ENCODE results near the gene USP15. TPM values are rescaled to one million over a fixed set of nuclear protein-coding genes. Genes with fewer than 3 reads are reported as not detected.

Gene USP15
- total and polyA plus RNA-seq, 2 experiments from 2014 or later: 20.6 to 42.4 TPM

DNA sequence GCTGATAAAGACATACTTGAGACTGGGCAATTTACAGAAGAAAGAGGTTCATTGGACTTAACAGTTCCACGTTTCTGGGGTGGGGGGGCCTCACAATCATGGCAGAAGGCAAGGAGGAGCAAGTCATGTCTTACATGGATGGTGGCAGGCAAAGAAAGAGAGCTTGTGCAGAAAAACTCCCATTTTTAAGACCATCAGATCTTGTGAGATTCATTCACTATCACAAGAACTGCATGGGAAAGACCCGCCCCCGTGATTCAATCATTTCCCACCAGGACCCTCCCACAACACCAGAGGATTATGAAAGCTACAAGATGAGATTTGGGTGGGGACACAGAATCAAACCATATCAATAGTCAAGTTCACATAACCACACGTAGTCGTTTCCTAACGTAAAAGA is 85.5 kb downstream of the USP15 start:
- Histone ChIP-seq H3K27ac (no peak overlapping the region), H3K4me1 (ENCODE audit: insufficient read depth) (no peaks in the 10 kb centered on the region), H3K9me3 (ENCODE audit: low read depth) (no peaks in the 10 kb centered on the region), H3K79me2 (peaks cover 2% of the 10 kb centered on the region), H2AFZ (no peak overlapping the region), H3K9me2 (replicated peaks; ENCODE audit: insufficient read depth) (no peaks in the 10 kb centered on the region), H4K20me1 (ENCODE audit: insufficient read depth, poor library complexity, severe bottlenecking) (no peaks in the 10 kb centered on the region), H3K4me2 (no peak overlapping the region), H3K27me3 (no peaks in the 10 kb centered on the region), H3K36me3 (replicated peaks; ENCODE audit: insufficient read depth, low read depth) (no peaks in the 10 kb centered on the region), H3K4me3 (no peak overlapping the region)
- WGBS (ENCODE audit: low lambda C conversion rate, missing lambda C conversion rate): 98% methylated on average over 6 of the region's 6 CpGs
- DNase-seq (ENCODE audit: low spot score): no peak
- TF ChIP-seq EZH2 (IDR thresholded peaks at IDR 0.05; ENCODE audit: borderline replicate concordance): no peak
- TF ChIP-seq, protein P1, sequence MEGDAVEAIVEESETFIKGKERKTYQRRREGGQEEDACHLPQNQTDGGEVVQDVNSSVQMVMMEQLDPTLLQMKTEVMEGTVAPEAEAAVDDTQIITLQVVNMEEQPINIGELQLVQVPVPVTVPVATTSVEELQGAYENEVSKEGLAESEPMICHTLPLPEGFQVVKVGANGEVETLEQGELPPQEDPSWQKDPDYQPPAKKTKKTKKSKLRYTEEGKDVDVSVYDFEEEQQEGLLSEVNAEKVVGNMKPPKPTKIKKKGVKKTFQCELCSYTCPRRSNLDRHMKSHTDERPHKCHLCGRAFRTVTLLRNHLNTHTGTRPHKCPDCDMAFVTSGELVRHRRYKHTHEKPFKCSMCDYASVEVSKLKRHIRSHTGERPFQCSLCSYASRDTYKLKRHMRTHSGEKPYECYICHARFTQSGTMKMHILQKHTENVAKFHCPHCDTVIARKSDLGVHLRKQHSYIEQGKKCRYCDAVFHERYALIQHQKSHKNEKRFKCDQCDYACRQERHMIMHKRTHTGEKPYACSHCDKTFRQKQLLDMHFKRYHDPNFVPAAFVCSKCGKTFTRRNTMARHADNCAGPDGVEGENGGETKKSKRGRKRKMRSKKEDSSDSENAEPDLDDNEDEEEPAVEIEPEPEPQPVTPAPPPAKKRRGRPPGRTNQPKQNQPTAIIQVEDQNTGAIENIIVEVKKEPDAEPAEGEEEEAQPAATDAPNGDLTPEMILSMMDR (IDR thresholded peaks at IDR 0.05; ENCODE audit: poor library complexity): no peak
- TF ChIP-seq EZH2phosphoT487 (IDR thresholded peaks at IDR 0.05; ENCODE audit: low read depth, severe bottlenecking, unreplicated experiment): no peak

DNA sequence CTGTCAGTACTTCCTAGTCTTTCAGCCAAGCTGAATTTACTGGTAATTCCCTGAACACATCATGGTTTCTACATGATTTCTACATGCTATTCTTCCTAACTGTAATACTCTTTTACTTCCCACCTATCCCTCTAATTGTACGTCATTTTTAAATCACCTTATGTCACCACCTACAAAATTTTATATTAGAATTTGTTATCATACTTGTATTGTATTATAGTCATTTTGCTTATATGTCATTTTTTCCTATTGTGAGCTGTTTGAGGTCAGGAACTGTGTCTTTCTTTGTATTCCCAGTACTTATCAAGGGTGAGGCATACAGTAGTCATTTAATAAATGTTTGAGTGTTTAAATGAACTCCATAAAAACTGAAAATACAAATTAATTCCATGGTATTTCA is 86.6 kb downstream of the USP15 start:
- no peak for DNase-seq (ENCODE audit: low spot score)
- H3K27me3 ChIP-seq: no peaks in the 10 kb centered on the region
- whole genome bisulfite sequencing (ENCODE audit: low lambda C conversion rate, missing lambda C conversion rate): 100% methylated on average over 1 of the region's 1 CpG

DNA sequence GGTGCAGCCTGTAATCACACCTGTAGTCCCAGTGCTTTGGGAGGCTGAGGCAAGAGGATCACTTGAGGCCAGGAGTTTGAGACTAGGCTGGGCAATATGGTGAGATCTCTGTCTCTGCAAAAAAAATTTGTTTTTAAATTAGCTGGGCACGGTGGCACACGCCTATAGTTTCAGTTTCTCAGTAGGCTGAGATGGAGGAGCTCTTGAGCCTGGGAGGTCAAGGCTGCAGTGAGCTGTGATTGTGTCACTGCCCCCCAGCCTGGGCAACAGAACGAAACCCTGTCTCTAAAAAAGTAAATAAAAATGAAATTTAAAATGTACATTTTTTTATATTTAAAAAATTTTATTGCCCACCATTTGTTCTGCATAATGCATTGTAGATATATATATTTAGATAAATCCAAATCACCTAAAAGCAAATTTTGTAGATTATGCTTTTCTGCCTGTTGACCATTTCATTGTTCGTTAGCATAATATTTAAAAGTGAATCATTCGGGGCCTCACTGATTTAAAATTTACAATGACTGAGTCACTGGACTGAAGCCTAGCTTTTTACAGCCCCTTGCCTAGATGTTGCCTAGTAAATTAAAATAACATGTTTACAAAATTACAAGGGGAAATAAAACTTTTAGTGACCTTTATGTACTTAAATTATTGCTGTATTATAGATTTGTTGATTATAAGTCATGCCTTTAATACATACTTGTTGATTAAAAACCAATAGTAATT is 87.9 kb downstream of the USP15 start:
- Histone ChIP-seq H4K20me1 (ENCODE audit: insufficient read depth, poor library complexity, severe bottlenecking) (no peaks in the 10 kb centered on the region), H3K79me2 (no peaks in the 10 kb centered on the region), H3K27me3 (no peaks in the 10 kb centered on the region), H3K9me2 (replicated peaks; ENCODE audit: insufficient read depth) (no peaks in the 10 kb centered on the region), H3K4me1 (ENCODE audit: insufficient read depth) (no peaks in the 10 kb centered on the region), H3K27ac (no peak overlapping the region), H3K36me3 (replicated peaks; ENCODE audit: insufficient read depth, low read depth) (no peaks in the 10 kb centered on the region), H2AFZ (no peak overlapping the region), H3K4me2 (no peak overlapping the region), H3K9me3 (ENCODE audit: low read depth) (no peaks in the 10 kb centered on the region), H3K4me3 (no peak overlapping the region)
- DNase-seq (ENCODE audit: low spot score): no peak
- TF ChIP-seq, protein P1 (IDR thresholded peaks at IDR 0.05; ENCODE audit: poor library complexity): no peak
- no peak for TF ChIP-seq EZH2phosphoT487 (IDR thresholded peaks at IDR 0.05; ENCODE audit: low read depth, severe bottlenecking, unreplicated experiment)
- TF ChIP-seq EZH2 (IDR thresholded peaks at IDR 0.05; ENCODE audit: borderline replicate concordance): no peak
- 93% methylated on average over 5 of the region's 5 CpGs for WGBS (ENCODE audit: low lambda C conversion rate, missing lambda C conversion rate)

More for the DNA sequence above, 86.6 kb downstream of the USP15 start:
- Histone ChIP-seq H3K4me1 (ENCODE audit: insufficient read depth) (no peaks in the 10 kb centered on the region), H3K9me3 (ENCODE audit: low read depth) (no peaks in the 10 kb centered on the region), H4K20me1 (ENCODE audit: insufficient read depth, poor library complexity, severe bottlenecking) (no peaks in the 10 kb centered on the region), H3K79me2 (no peaks in the 10 kb centered on the region), H3K9me2 (replicated peaks; ENCODE audit: insufficient read depth) (no peaks in the 10 kb centered on the region), H3K4me2 (no peak overlapping the region), H3K27ac (no peak overlapping the region), H3K36me3 (replicated peaks; ENCODE audit: insufficient read depth, low read depth) (no peaks in the 10 kb centered on the region), H2AFZ (no peak overlapping the region), H3K4me3 (no peak overlapping the region)
- TF ChIP-seq, protein P1 (IDR thresholded peaks at IDR 0.05; ENCODE audit: poor library complexity): no peak
- TF ChIP-seq EZH2 (IDR thresholded peaks at IDR 0.05; ENCODE audit: borderline replicate concordance) (no peak), EZH2phosphoT487 (IDR thresholded peaks at IDR 0.05; ENCODE audit: low read depth, severe bottlenecking, unreplicated experiment) (no peak)
